Stimulated activated CD4-positive, alpha-beta T cell treated with anti-CD3 and anti-CD28 coated beads, Interleukin-12 subunit alpha, Interleukin-12 subunit beta, amount 100 ng/mL, for 48 hours (primary cell): Measurements from ENCODE around the gene FBXO40.

ENCODE experiments used
- DNase-seq, 3 donors: peaks; one replicate each; pipeline ENCODE4 v3.0.0-alpha.2; 2020; ENCODE audit warnings: low read depth in 2 of 3, low spot score in 1 of 3

The FBXO40 gene

GRCh38 chr3:121606106-121606505 lies 12.9 kb downstream of the FBXO40 start:
- DNase-seq: no peak

- no peak for DNase-seq
These were observed 26.5 kb downstream of the FBXO40 start for GRCh38 chr3:121619691-121620090.

GRCh38 chr3:121621491-121621890 lies 28.3 kb downstream of the FBXO40 start:
- DNase-seq: no peak

- DNase-seq: no peak
These were observed 31.1 kb downstream of the FBXO40 start for GRCh38 chr3:121624147-121624899.

GRCh38 chr3:121626495-121626894 lies 33.3 kb downstream of the FBXO40 start:
- no peak for DNase-seq

GRCh38 chr3:121627211-121627610 lies 34.0 kb downstream of the FBXO40 start:
- no peak for DNase-seq

- no peak for DNase-seq
These were observed 34.4 kb downstream of the FBXO40 start for GRCh38 chr3:121627622-121628021.

- DNase-seq: no peak
These were observed 36.4 kb downstream of the FBXO40 start for GRCh38 chr3:121629601-121630000.

- DNase-seq: no peak
These were observed 37.2 kb downstream of the FBXO40 start for GRCh38 chr3:121630355-121630754.

GRCh38 chr3:121637922-121638321 lies 44.7 kb downstream of the FBXO40 start:
- DNase-seq: no peak

- DNase-seq: no peak
These were observed 47.9 kb downstream of the FBXO40 start for GRCh38 chr3:121641127-121641526.

GRCh38 chr3:121642601-121643314 lies 49.6 kb downstream of the FBXO40 start:
- DNase-seq: no peak

GRCh38 chr3:121645054-121645453 lies 51.9 kb downstream of the FBXO40 start:
- no peak for DNase-seq

GRCh38 chr3:121648219-121648958 lies 55.2 kb downstream of the FBXO40 start:
- no peak for DNase-seq

- no peak for DNase-seq
These were observed 56.5 kb downstream of the FBXO40 start for GRCh38 chr3:121649645-121650044.

- no peak for DNase-seq
These were observed 58.5 kb downstream of the FBXO40 start for GRCh38 chr3:121651684-121652083.

- DNase-seq: no peak
These were observed 61.6 kb downstream of the FBXO40 start for GRCh38 chr3:121654493-121655385.

- DNase-seq: no peak
These were observed 65.7 kb downstream of the FBXO40 start for GRCh38 chr3:121658716-121659435.

GRCh38 chr3:121659586-121659985 lies 66.4 kb downstream of the FBXO40 start:
- DNase-seq: no peak
